A673 (cell line): Measurements from ENCODE around the gene ARFGAP2.

Experiments
- CTCF ChIP-seq: fragments of 300-800, 200-600 bp; sonication (generic); conservative IDR thresholded peaks from 2 replicates; pipeline ENCODE4 v1.5.1; 2017; ENCODE audit warnings: low read depth, mild to moderate bottlenecking, antibody characterized with exemption, low read length, moderate library complexity, mixed read lengths
- EZH2 ChIP-seq: fragments of 200-600 bp; sonication (generic); IDR thresholded peaks from 2 replicates; pipeline ENCODE4 v1.6.1; 2017; ENCODE audit warnings: borderline replicate concordance, low read depth, mild to moderate bottlenecking, mixed read lengths, antibody characterized with exemption, low read length; ENCODE audit not compliant: poor library complexity, severe bottlenecking

GRCh38 chr11:47201015-47201414 lies 24.3 kb upstream of the ARFGAP2 start:
- TF ChIP-seq CTCF (no peak), EZH2 (no peak)
